Panc1 (cell line): ENCODE measurements around the gene MN1. TPM values are rescaled to one million over a fixed set of nuclear protein-coding genes. Genes with fewer than 3 reads are reported as not detected.

Experiments
- ATAC-seq: fragments of 200-7000 bp; cut with Tn5 transposase; 2 replicates; pipeline ENCODE4 v1.9.1; 2020; ENCODE audit warnings: mild to moderate bottlenecking, moderate library complexity
- BruUV-seq: library from RNA; stranded (reverse); fragments of 400-500 nt; replicated peaks from 2 replicates; lab custom pipeline; 2021; lab: Mats Ljungman, UMichigan
- CTCF ChIA-PET: fragments of 300-600 bp; sonication (Branson Sonifier 250); formaldehyde crosslinking; loops from one replicate; lab custom pipeline; 2022; ENCODE audit warnings: antibody characterized with exemption; lab: Charles Lee
- POLR2A ChIA-PET: fragments of 300-600 bp; sonication (Branson Sonifier 250); formaldehyde crosslinking; loops from one replicate; lab custom pipeline; 2022; ENCODE audit warnings: antibody characterized with exemption; lab: Charles Lee
- DNase-seq: peaks from one replicate; pipeline ENCODE4 v3.0.0-alpha.2; 2010; ENCODE audit warnings: low read depth, low spot score
- H3K27ac ChIP-seq: 2 replicates; pipeline ENCODE4 v1.5.1; 2011; ENCODE audit warnings: mild to moderate bottlenecking, low read length, inconsistent platforms
- H3K27me3 ChIP-seq: fragments of 200-500 bp; sonication (Bioruptor generic); 2 replicates; pipeline ENCODE4 v1.6.0; 2014; ENCODE audit warnings: low read length, inconsistent platforms; ENCODE audit not compliant: control insufficient read depth, insufficient read depth
- H3K36me3 ChIP-seq: fragments of 200-500 bp; sonication (Bioruptor generic); 2 replicates; pipeline ENCODE4 v1.5.1; 2014; ENCODE audit warnings: inconsistent platforms, mild to moderate bottlenecking, low read length, moderate library complexity; ENCODE audit not compliant: control insufficient read depth, insufficient read depth
- H3K4me1 ChIP-seq: 2 replicates; pipeline ENCODE4 v1.5.1; 2011; ENCODE audit warnings: inconsistent platforms, mild to moderate bottlenecking, low read length, moderate library complexity; ENCODE audit not compliant: control insufficient read depth, insufficient read depth
- H3K4me3 ChIP-seq, 2 experiments: 2 replicates each; pipeline ENCODE4 v1.5.1; 2011 to 2012; ENCODE audit warnings: low read depth in 2 of 2, low read length in 2 of 2, mild to moderate bottlenecking in 2 of 2, inconsistent platforms in 1 of 2, moderate library complexity in 1 of 2
- H3K9me3 ChIP-seq: fragments of 200-500 bp; sonication (Bioruptor generic); 2 replicates; pipeline ENCODE4 v1.5.1; 2014; ENCODE audit warnings: low read depth, mild to moderate bottlenecking, inconsistent platforms, low read length, moderate library complexity; ENCODE audit not compliant: control insufficient read depth, insufficient read depth
- CTCF ChIP-seq: fragments of 450-650 bp; IDR thresholded peaks from 2 replicates; pipeline ENCODE4 v1.5.1; 2017; ENCODE audit warnings: mild to moderate bottlenecking
- POLR2AphosphoS5 ChIP-seq: IDR thresholded peaks from 2 replicates; pipeline ENCODE4 v1.6.1; 2012; ENCODE audit warnings: mild to moderate bottlenecking, low read depth, low read length, moderate library complexity
- SIN3A ChIP-seq: IDR thresholded peaks from 2 replicates; pipeline ENCODE4 v1.6.1; 2012; ENCODE audit warnings: low read depth, mild to moderate bottlenecking, low read length, moderate library complexity, borderline replicate concordance; ENCODE audit not compliant: insufficient read depth
- TCF7L2 ChIP-seq: IDR thresholded peaks from 2 replicates; pipeline ENCODE4 v1.6.1; 2011; ENCODE audit warnings: mild to moderate bottlenecking, low read depth, low read length, inconsistent platforms
- in situ Hi-C: cut with HindIII; loops from 2 replicates; pipeline ENCODE4 v1.10.0; 2016; ENCODE audit warnings: low sequenced_read_pairs, low pct_unique_long_range_greater_than_20kb
- intact Hi-C: fragments of 100-400 bp; cut with micrococcal nuclease; formaldehyde crosslinking; loops from one replicate; pipeline ENCODE4 v1.10.0; 2022; ENCODE audit not compliant: unreplicated experiment
- total RNA-seq: library from RNA; stranded (reverse); gene quantifications from one replicate; pipeline ENCODE4 v1.2.1, GENCODE V29; 2021; ENCODE audit not compliant: unreplicated experiment
- TF ChIP-seq, protein P1 (sequence below), 2 experiments: IDR thresholded peaks; 2 replicates each; pipeline ENCODE4 v1.6.1; 2011 to 2012; ENCODE audit warnings: low read depth in 2 of 2, control low read depth in 1 of 2, low read length in 1 of 2, mild to moderate bottlenecking in 1 of 2, moderate library complexity in 1 of 2; ENCODE audit not compliant: insufficient read depth in 1 of 2

Gene MN1
- total RNA-seq, 1 experiment from 2014 or later, result 0.51 TPM

DNA sequence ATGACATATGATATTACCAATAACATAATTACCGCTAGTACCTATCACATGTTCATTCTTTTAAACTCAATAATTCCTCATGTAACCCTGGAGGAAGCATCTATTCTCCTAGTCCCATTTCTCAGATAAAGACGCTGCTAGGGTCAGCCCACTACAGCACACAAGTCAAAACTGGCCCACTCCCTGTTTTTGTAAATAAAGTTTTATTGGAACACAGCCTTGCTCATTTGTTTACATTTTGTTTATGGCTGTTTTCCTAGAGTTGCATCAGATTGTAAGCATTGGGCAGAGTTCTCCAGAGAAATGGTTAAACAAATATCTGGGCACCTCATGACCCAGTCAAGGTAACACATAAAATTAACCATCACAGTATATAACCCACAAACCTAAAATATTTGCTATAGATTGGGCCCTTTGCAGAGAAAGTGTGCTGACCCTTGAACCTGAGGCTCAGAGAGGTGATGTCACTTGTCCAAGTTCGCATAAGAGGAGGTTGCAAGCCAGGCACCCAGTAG lies 36.8 kb downstream of the MN1 start:
- BruUV-seq, result no TSS peak

DNA sequence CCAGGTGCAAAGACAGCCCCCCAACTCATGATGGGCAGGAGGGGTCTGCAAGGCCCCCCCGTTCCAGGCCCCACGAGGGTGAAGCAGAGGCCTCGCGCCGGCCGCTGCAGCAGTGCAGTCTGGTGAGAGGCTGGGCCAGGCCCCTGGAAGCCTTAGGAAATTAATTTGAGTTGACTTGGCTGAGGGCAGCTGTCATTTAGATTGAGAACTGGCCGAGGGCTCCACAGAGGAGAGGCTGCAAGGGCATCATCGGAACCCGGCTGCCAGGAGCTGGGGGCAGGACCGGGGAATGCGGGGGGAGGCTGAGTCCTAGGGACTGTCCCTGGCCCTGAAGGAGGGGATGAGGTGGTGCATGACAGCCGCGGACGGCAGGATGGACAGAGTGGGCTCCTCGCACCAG lies 39.9 kb downstream of the MN1 start:
- intact Hi-C loops, result no loop called here
- POLR2A ChIA-PET, result no interaction called here
- CTCF ChIA-PET, result no interaction called here
- TF ChIP-seq TCF7L2 (no peak), CTCF (no peak), SIN3A (no peak), POLR2AphosphoS5 (no peak)
- TF ChIP-seq, protein P1, sequence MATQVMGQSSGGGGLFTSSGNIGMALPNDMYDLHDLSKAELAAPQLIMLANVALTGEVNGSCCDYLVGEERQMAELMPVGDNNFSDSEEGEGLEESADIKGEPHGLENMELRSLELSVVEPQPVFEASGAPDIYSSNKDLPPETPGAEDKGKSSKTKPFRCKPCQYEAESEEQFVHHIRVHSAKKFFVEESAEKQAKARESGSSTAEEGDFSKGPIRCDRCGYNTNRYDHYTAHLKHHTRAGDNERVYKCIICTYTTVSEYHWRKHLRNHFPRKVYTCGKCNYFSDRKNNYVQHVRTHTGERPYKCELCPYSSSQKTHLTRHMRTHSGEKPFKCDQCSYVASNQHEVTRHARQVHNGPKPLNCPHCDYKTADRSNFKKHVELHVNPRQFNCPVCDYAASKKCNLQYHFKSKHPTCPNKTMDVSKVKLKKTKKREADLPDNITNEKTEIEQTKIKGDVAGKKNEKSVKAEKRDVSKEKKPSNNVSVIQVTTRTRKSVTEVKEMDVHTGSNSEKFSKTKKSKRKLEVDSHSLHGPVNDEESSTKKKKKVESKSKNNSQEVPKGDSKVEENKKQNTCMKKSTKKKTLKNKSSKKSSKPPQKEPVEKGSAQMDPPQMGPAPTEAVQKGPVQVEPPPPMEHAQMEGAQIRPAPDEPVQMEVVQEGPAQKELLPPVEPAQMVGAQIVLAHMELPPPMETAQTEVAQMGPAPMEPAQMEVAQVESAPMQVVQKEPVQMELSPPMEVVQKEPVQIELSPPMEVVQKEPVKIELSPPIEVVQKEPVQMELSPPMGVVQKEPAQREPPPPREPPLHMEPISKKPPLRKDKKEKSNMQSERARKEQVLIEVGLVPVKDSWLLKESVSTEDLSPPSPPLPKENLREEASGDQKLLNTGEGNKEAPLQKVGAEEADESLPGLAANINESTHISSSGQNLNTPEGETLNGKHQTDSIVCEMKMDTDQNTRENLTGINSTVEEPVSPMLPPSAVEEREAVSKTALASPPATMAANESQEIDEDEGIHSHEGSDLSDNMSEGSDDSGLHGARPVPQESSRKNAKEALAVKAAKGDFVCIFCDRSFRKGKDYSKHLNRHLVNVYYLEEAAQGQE (IDR thresholded peaks at IDR 0.05; ENCODE audit: insufficient read depth in 1 of 2, low read depth in 2 of 2, low read length in 1 of 2), result no peak
- in situ Hi-C loops, result no loop called here
- H3K27ac ChIP-seq, result no peak overlapping the region
- H3K4me3 ChIP-seq, result no peak overlapping the region
- no TSS peak for BruUV-seq
- no peaks in the 10 kb centered on the region for H3K27me3 ChIP-seq
- no peak for DNase-seq
- ATAC-seq, result no peak
- H3K36me3 ChIP-seq, result no peaks in the 10 kb centered on the region
- no peaks in the 10 kb centered on the region for H3K9me3 ChIP-seq
- no peaks in the 10 kb centered on the region for H3K4me1 ChIP-seq

More for the DNA sequence above, 36.8 kb downstream of the MN1 start:
- ChIA-PET CTCF (no interaction called here), POLR2A (no interaction called here)
- ATAC-seq (no peak), DNase-seq (no peak)
- Histone ChIP-seq H3K4me3 (no peak overlapping the region), H3K4me1 (no peaks in the 10 kb centered on the region), H3K36me3 (no peaks in the 10 kb centered on the region), H3K27me3 (no peaks in the 10 kb centered on the region), H3K27ac (no peak overlapping the region), H3K9me3 (no peaks in the 10 kb centered on the region)
- in situ Hi-C loops (no loop called here), intact Hi-C loops (no loop called here)
- TF ChIP-seq SIN3A, result no peak
- TF ChIP-seq TCF7L2, result no peak
- no peak for TF ChIP-seq CTCF
- no peak for TF ChIP-seq POLR2AphosphoS5
- TF ChIP-seq, protein P1 (IDR thresholded peaks at IDR 0.05; ENCODE audit: insufficient read depth in 1 of 2, low read depth in 2 of 2, low read length in 1 of 2), result no peak
